ENCODE results near the gene KRT84.

Gene KRT84

GRCh38 chr12:52368508-52368907 lies 16.9 kb downstream of the KRT84 start:
- DNase-seq (ENCODE audit: low read depth in 1 of 2, low spot score in 1 of 2), result no peak
- Histone ChIP-seq H3K4me3 (replicated peaks; ENCODE audit: insufficient read depth, low read length) (no peak overlapping the region), H3K27me3 (ENCODE audit: insufficient read depth, poor library complexity, severe bottlenecking) (peaks cover 3% of the 10 kb centered on the region), H3K27ac (replicated peaks) (no peak overlapping the region)
- TF ChIP-seq GABPA (IDR thresholded peaks at IDR 0.05; ENCODE audit: low read depth) (no peak), SPI1 (IDR thresholded peaks at IDR 0.05; ENCODE audit: borderline replicate concordance, low read depth) (no peak), REST (IDR thresholded peaks at IDR 0.05; ENCODE audit: insufficient replicate concordance, low read depth) (no peak), POLR2AphosphoS5 (IDR thresholded peaks at IDR 0.05; ENCODE audit: low read depth) (no peak)
- TF ChIP-seq, protein P1, sequence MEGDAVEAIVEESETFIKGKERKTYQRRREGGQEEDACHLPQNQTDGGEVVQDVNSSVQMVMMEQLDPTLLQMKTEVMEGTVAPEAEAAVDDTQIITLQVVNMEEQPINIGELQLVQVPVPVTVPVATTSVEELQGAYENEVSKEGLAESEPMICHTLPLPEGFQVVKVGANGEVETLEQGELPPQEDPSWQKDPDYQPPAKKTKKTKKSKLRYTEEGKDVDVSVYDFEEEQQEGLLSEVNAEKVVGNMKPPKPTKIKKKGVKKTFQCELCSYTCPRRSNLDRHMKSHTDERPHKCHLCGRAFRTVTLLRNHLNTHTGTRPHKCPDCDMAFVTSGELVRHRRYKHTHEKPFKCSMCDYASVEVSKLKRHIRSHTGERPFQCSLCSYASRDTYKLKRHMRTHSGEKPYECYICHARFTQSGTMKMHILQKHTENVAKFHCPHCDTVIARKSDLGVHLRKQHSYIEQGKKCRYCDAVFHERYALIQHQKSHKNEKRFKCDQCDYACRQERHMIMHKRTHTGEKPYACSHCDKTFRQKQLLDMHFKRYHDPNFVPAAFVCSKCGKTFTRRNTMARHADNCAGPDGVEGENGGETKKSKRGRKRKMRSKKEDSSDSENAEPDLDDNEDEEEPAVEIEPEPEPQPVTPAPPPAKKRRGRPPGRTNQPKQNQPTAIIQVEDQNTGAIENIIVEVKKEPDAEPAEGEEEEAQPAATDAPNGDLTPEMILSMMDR (IDR thresholded peaks at IDR 0.05; ENCODE audit: insufficient read depth, low read length), result no peak

DNA sequence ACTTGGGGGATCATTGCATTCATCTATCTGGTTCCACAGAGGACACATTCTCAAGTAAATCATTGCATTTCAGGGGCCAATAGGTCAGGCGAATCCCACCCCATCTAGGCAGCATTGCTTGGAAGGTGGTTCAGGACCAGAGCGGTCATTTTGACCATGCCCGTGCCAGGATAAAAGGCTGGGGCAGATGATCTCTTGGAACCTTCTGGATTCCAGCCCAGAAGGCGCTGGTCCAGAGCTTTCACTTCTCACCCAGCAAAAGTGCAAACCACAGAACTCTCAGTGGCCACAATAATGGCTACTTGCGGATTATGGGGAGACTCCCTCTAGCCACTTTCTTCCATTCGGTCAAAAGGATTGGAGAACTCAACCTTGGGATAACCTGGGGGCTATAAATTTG lies 17.6 kb downstream of the KRT84 start:
- peaks cover 3% of the 10 kb centered on the region for H3K27me3 ChIP-seq (ENCODE audit: insufficient read depth, poor library complexity, severe bottlenecking)
- no peak for DNase-seq (ENCODE audit: low read depth in 1 of 2, low spot score in 1 of 2)
- TF ChIP-seq REST (IDR thresholded peaks at IDR 0.05; ENCODE audit: insufficient replicate concordance, low read depth) (no peak), SPI1 (IDR thresholded peaks at IDR 0.05; ENCODE audit: borderline replicate concordance, low read depth) (no peak), POLR2AphosphoS5 (IDR thresholded peaks at IDR 0.05; ENCODE audit: low read depth) (no peak), GABPA (IDR thresholded peaks at IDR 0.05; ENCODE audit: low read depth) (no peak)
- TF ChIP-seq, protein P1 (IDR thresholded peaks at IDR 0.05; ENCODE audit: insufficient read depth, low read length), result no peak
- no peak overlapping the region for H3K27ac ChIP-seq (replicated peaks)
- H3K4me3 ChIP-seq (replicated peaks; ENCODE audit: insufficient read depth, low read length), result no peak overlapping the region

DNA sequence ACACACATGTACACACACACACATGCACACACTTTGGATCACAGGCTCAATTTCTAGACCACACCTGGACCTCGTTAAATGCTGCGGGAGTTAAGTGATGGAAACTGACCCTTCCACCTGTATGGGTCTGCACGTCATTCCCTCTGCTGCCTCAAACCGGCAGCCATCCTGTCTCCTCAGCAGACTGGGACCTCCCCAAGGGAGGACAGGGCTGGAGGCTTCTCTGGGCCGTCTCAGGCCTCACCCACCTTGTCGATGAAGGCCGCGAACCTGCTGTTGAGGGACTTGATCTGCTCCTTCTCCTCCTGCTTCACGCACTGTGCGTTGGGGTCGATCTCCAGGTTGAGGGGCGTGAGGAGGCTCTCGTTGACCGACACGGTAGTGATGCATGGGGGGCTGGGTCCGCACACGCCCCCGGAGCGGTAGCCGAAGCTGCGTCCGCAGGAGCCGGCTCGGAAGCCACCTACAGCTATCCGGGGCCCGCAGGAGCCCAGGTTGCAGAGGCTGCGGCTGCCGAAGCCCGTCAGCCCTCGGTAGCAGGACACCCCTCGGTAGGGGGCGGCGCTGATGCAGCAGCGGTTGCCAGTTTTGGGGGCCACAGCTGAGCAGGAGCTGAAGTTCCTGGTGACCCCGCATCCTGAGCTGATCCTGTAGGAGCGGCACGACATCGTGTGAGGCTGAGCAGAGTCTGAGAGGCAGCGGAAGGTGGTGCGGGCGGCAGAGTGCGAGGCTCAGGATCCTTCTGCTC lies 18.5 kb downstream of the KRT84 start, which contains the start of gene KRT85:
Gene KRT85 (minus strand): TSS at position 744 of the 748 bp plus-strand sequence. CDS start 76 bp downstream, at position 668.
- Histone ChIP-seq H3K4me3 (replicated peaks; ENCODE audit: insufficient read depth, low read length) (no peak within 1 kb of the TSS), H3K27ac (replicated peaks) (no peak within 1 kb of the TSS), H3K27me3 (ENCODE audit: insufficient read depth, poor library complexity, severe bottlenecking) (peaks cover 3% of the 10 kb centered on the region)
- TF ChIP-seq GABPA (IDR thresholded peaks at IDR 0.05; ENCODE audit: low read depth) (no peak), POLR2AphosphoS5 (IDR thresholded peaks at IDR 0.05; ENCODE audit: low read depth) (no peak), REST (IDR thresholded peaks at IDR 0.05; ENCODE audit: insufficient replicate concordance, low read depth) (no peak), SPI1 (IDR thresholded peaks at IDR 0.05; ENCODE audit: borderline replicate concordance, low read depth) (no peak)
- TF ChIP-seq, protein P1 (IDR thresholded peaks at IDR 0.05; ENCODE audit: insufficient read depth, low read length), result no peak
- DNase-seq (ENCODE audit: low read depth in 1 of 2, low spot score in 1 of 2), result no peak

All from HL-60 (cell line).